ENCODE data around the gene AZIN2. TPM values are rescaled to one million over a fixed set of nuclear protein-coding genes. Genes with fewer than 3 reads are reported as not detected.

The AZIN2 gene
- total and polyA plus RNA-seq, 2 of the 8 experiments (the other 6 are each of a cell fraction or from before 2014, with no cell fraction given) = 0.22 to 0.91 TPM

DNA sequence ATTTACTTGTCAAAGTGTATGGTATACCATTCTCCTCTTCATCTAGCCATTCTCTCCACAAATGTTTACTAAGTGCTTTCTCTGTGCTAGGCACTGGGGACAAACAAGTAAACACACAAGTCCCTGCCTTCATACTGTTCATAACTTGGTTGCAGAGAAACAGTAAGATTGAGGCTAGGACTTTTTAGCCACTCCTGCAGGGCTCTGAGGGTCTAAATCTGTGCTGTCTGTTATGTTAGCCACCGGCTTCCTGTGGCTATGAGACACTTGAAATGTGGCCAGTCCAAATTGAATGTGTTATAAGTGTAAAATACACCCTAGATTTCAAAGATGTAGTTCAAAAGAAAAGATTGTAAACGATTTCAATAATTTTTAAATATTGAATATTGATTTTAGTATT, 50.2 kb downstream of the AZIN2 start:
- DNase-seq (ENCODE audit: low read depth in 1 of 2, low spot score in 2 of 2) = no peak
- no peak overlapping the region for H3K27ac ChIP-seq (ENCODE audit: low read depth, low read length)
- H4K5ac ChIP-seq (ENCODE audit: insufficient read length, low read depth, low read length) = no peak overlapping the region
- H3K4me3 ChIP-seq (ENCODE audit: extremely low read depth in 1 of 4, insufficient read depth in 2 of 4, low read depth in 3 of 4, low read length in 4 of 4) = no peak overlapping the region
- no peak overlapping the region for H2BK120ac ChIP-seq (replicated peaks; ENCODE audit: low read depth, low read length)
- H3K23me2 ChIP-seq (ENCODE audit: low read depth, low read length) = no peaks in the 10 kb centered on the region; the same call in 1 of the 2 replicates
- no peak overlapping the region for H2BK5ac ChIP-seq (ENCODE audit: low read depth, low read length)
- H4K8ac ChIP-seq (ENCODE audit: extremely low read depth, insufficient read depth, low read length) = no peak overlapping the region
- no peaks in the 10 kb centered on the region for H4K20me1 ChIP-seq (replicated peaks in 1 of 2; ENCODE audit: control insufficient read depth in 1 of 2, insufficient read depth in 2 of 2, low read length in 2 of 2)
- no peak overlapping the region for H2BK12ac ChIP-seq (ENCODE audit: low read depth, low read length)
- H3K4me1 ChIP-seq (replicated peaks in 1 of 4; ENCODE audit: control insufficient read depth in 3 of 4, insufficient read depth in 4 of 4, low read length in 3 of 4) = peaks cover 0 to 7% (median 2%) of the 10 kb centered on the region in 4 experiments; a peak in 6 of 7 replicates
- no peaks in the 10 kb centered on the region for H3K36me3 ChIP-seq (ENCODE audit: control insufficient read depth in 2 of 4, insufficient read depth in 4 of 4, low read length in 3 of 4)
- no peak overlapping the region for H2AK5ac ChIP-seq (ENCODE audit: low read depth, low read length)
- H3K9ac ChIP-seq (replicated peaks in 1 of 4; ENCODE audit: extremely low read depth in 1 of 4, low read depth in 3 of 4, low read length in 3 of 4) = no peak overlapping the region
- H3K23ac ChIP-seq (ENCODE audit: insufficient read length) = no peak overlapping the region
- FAIRE-seq = no peak
- WGBS, 2 experiments (ENCODE audit: extremely low coverage in 1 of 2, insufficient coverage in 1 of 2, insufficient read length in 1 of 2, insufficient replicate concordance in 2 of 2, low coverage in 1 of 2, low lambda C conversion rate in 2 of 2, missing lambda C conversion rate in 1 of 2) = 81% methylated on average over 2 of the region's 2 CpGs; no CpG with 5 or more reads in 1 of the 2 experiments
- no peak for TF ChIP-seq YY1 (IDR thresholded peaks at IDR 0.05; ENCODE audit: low read depth, low read length)
- no peak for TF ChIP-seq KDM5A (IDR thresholded peaks at IDR 0.05; ENCODE audit: low read length)
- no peak for TF ChIP-seq BRCA1 (IDR thresholded peaks at IDR 0.05; ENCODE audit: low read depth, low read length)
- TF ChIP-seq ASH2L (IDR thresholded peaks at IDR 0.05; ENCODE audit: low read length) = no peak
- no peak for TF ChIP-seq NANOG (IDR thresholded peaks at IDR 0.05; ENCODE audit: insufficient read depth, low read depth, low read length, poor library complexity, severe bottlenecking)
- TF ChIP-seq CEBPB (IDR thresholded peaks at IDR 0.05; ENCODE audit: low read depth, low read length) = no peak
- no peak overlapping the region for H2BK20ac ChIP-seq (ENCODE audit: low read length)
- H3K79me1 ChIP-seq (ENCODE audit: low read depth, low read length) = no peaks in the 10 kb centered on the region
- no peak overlapping the region for H3K56ac ChIP-seq (replicated peaks; ENCODE audit: insufficient read length, low read depth, low read length)
- no peaks in the 10 kb centered on the region; a peak in 1 of 4 replicates for H3K79me2 ChIP-seq (ENCODE audit: control insufficient read depth in 1 of 2, insufficient read depth in 2 of 2, low read length in 2 of 2)
- H3K14ac ChIP-seq (ENCODE audit: insufficient read length) = no peak overlapping the region
- H2AFZ ChIP-seq (ENCODE audit: low read length) = no peak overlapping the region
- ChIA-PET POLR2A (ENCODE audit: partially characterized antibody) (no interaction called here), CTCF (ENCODE audit: partially characterized antibody) (no interaction called here)
- H3K9me3 ChIP-seq (ENCODE audit: insufficient read depth in 2 of 2, low read depth in 1 of 2, low read length in 1 of 2) = no peaks in the 10 kb centered on the region
- H3K4me2 ChIP-seq (ENCODE audit: insufficient read depth in 1 of 2, low read depth in 2 of 2, low read length in 2 of 2) = no peak overlapping the region
- no peak overlapping the region for H3K18ac ChIP-seq (ENCODE audit: extremely low read depth, low read length)
- peaks cover 0 to 2% (median 0%) of the 10 kb centered on the region in 4 experiments; a peak in 2 of 7 replicates for H3K27me3 ChIP-seq (replicated peaks in 1 of 4; ENCODE audit: control insufficient read depth in 3 of 4, extremely low read depth in 1 of 4, insufficient read depth in 3 of 4, low read length in 3 of 4)
- H2BK15ac ChIP-seq (ENCODE audit: low read length) = no peak overlapping the region
- no peak overlapping the region for H4K91ac ChIP-seq (replicated peaks; ENCODE audit: insufficient read length, low read length)
- H3K4ac ChIP-seq (replicated peaks; ENCODE audit: insufficient read length, low read depth, low read length) = no peak overlapping the region

Data from H1 (cell line).